SK-N-SH (cell line): ENCODE results near the gene DLL1. TPM values are rescaled to one million over a fixed set of nuclear protein-coding genes. Genes with fewer than 3 reads are reported as not detected.

Source experiments
- CTCF ChIA-PET: fragments of 300-600, 350-600 bp; formaldehyde crosslinking; extraction: SDS; loops from one replicate; lab custom pipeline; 2021; lab: Yijun Ruan, JAX
- POLR2A ChIA-PET: fragments of 350-600 bp; sonication (Branson Sonifier 250); formaldehyde crosslinking; extraction: SDS; loops from one replicate; lab custom pipeline; 2020; ENCODE audit warnings: antibody characterized with exemption, inconsistent platforms; lab: Yijun Ruan, JAX
- DNase-seq: peaks from one replicate; pipeline ENCODE4 v3.0.0; 2012
- H2AFZ ChIP-seq: fragments of 200-600 bp; sonication (generic); 2 replicates; pipeline ENCODE4 v1.8.1; 2016; ENCODE audit warnings: antibody characterized with exemption, mild to moderate bottlenecking, low read depth
- H3F3A ChIP-seq: fragments of 200-600 bp; sonication (generic); replicated peaks from 2 replicates; pipeline ENCODE3; 2016; ENCODE audit warnings: antibody characterized with exemption, mild to moderate bottlenecking; ENCODE audit not compliant: insufficient read depth
- H3K27ac ChIP-seq, 2 experiments: fragments of 200-500 bp in 1 of 2; fragments of 200-600 bp in 1 of 2; sonication (Bioruptor generic) in 1 of 2; sonication (generic), shearing (Covaris generic) in 1 of 2; 2 replicates each; pipeline versions ENCODE4 v1.5.1 to v1.6.1; 2014 to 2016; ENCODE audit warnings: low read depth in 2 of 2, inconsistent platforms in 1 of 2, low read length in 1 of 2, mild to moderate bottlenecking in 1 of 2, mixed read lengths in 1 of 2
- H3K27me3 ChIP-seq: fragments of 200-600 bp; sonication (generic), shearing (Covaris generic); 2 replicates; pipeline ENCODE4 v1.6.1; 2016; ENCODE audit warnings: mixed run types; ENCODE audit not compliant: insufficient read depth
- H3K36me3 ChIP-seq, 2 experiments: fragments of 200-500 bp in 1 of 2; fragments of 200-600 bp in 1 of 2; sonication (Bioruptor generic) in 1 of 2; sonication (generic) in 1 of 2; replicated peaks in 1 of 2; 2 replicates each; pipeline versions ENCODE3 to v1.5.1; 2014 to 2016; ENCODE audit warnings: low read length in 1 of 2, mild to moderate bottlenecking in 1 of 2; ENCODE audit not compliant: insufficient read depth in 2 of 2, control insufficient read depth in 1 of 2
- H3K4me1 ChIP-seq, 2 experiments: fragments of 200-500 bp in 1 of 2; fragments of 200-600 bp in 1 of 2; sonication (Bioruptor generic) in 1 of 2; sonication (generic), shearing (Covaris generic) in 1 of 2; 2 replicates each; pipeline versions ENCODE4 v1.5.1 to v1.6.1; 2014 to 2016; ENCODE audit warnings: low read depth in 1 of 2, low read length in 1 of 2, mixed run types in 1 of 2; ENCODE audit not compliant: insufficient read depth in 2 of 2, control insufficient read depth in 1 of 2
- H3K4me2 ChIP-seq: fragments of 200-600 bp; sonication (generic), shearing (Covaris generic); 2 replicates; pipeline ENCODE4 v1.6.1; 2017; ENCODE audit warnings: mixed run types
- H3K4me3 ChIP-seq, 2 experiments: fragments of 200-500 bp in 1 of 2; fragments of 200-600 bp in 1 of 2; sonication (Bioruptor generic) in 1 of 2; sonication (generic), shearing (Covaris generic) in 1 of 2; 2 replicates each; pipeline versions ENCODE4 v1.5.1 to v1.8.1; 2014 to 2016; ENCODE audit warnings: low read depth in 2 of 2, inconsistent platforms in 1 of 2, low read length in 1 of 2, mild to moderate bottlenecking in 1 of 2, mixed read lengths in 1 of 2, moderate library complexity in 1 of 2
- H3K79me2 ChIP-seq: fragments of 200-600 bp; sonication (generic); 2 replicates; pipeline ENCODE4 v1.8.1; 2017; ENCODE audit warnings: mild to moderate bottlenecking; ENCODE audit not compliant: insufficient read depth
- H3K9ac ChIP-seq: fragments of 200-600 bp; sonication (generic); 2 replicates; pipeline ENCODE4 v1.6.1; 2017; ENCODE audit warnings: mixed run types
- H3K9me2 ChIP-seq: fragments of 200-600 bp; sonication (generic); 2 replicates; pipeline ENCODE4 v1.6.1; 2017; ENCODE audit warnings: mixed run types
- H3K9me3 ChIP-seq: fragments of 200-600 bp; sonication (generic); 2 replicates; pipeline ENCODE4 v1.6.1; 2017; ENCODE audit warnings: mixed run types, mild to moderate bottlenecking, moderate library complexity
- H4K20me1 ChIP-seq: fragments of 200-600 bp; sonication (generic); 2 replicates; pipeline ENCODE4 v1.6.1; 2017; ENCODE audit warnings: mild to moderate bottlenecking, mixed run types; ENCODE audit not compliant: insufficient read depth
- CHD2 ChIP-seq: fragments of 150-350 bp; IDR thresholded peaks from 2 replicates; pipeline ENCODE4 v1.6.1; 2018; ENCODE audit warnings: low read length; ENCODE audit not compliant: partially characterized antibody
- EP300 ChIP-seq, 2 experiments: IDR thresholded peaks; 2 replicates each; pipeline versions ENCODE4 v1.4.0 to v1.6.1; 2012; ENCODE audit warnings: borderline replicate concordance in 1 of 2, low read depth in 1 of 2, low read length in 1 of 2
- FOSL2 ChIP-seq: IDR thresholded peaks from 2 replicates; pipeline ENCODE4 v1.4.0; 2012; ENCODE audit warnings: low read depth, mild to moderate bottlenecking, moderate library complexity, borderline replicate concordance
- FOXJ3 ChIP-seq: sonication (generic); formaldehyde crosslinking; IDR thresholded peaks from 2 replicates; pipeline ENCODE4 v1.5.1; 2020; ENCODE audit warnings: mild to moderate bottlenecking, missing genetic modification reagents
- GABPA ChIP-seq: IDR thresholded peaks from 2 replicates; pipeline ENCODE4 v1.4.0; 2012; ENCODE audit warnings: low read depth, mild to moderate bottlenecking
- GATA2 ChIP-seq: sonication (generic); formaldehyde crosslinking; IDR thresholded peaks from 2 replicates; pipeline ENCODE4 v1.5.0; 2020; ENCODE audit warnings: mild to moderate bottlenecking, missing genetic modification reagents
- JUND ChIP-seq: IDR thresholded peaks from 2 replicates; pipeline ENCODE4 v1.4.0; 2012
- MAX ChIP-seq: IDR thresholded peaks from 2 replicates; pipeline ENCODE4 v1.4.0; 2012; ENCODE audit warnings: low read depth
- PBX3 ChIP-seq: IDR thresholded peaks from 2 replicates; pipeline ENCODE4; 2012
- POLR2AphosphoS5 ChIP-seq: IDR thresholded peaks from 2 replicates; pipeline ENCODE4 v1.6.1; 2012; ENCODE audit warnings: low read depth, low read length
- REST ChIP-seq: IDR thresholded peaks from 2 replicates; pipeline ENCODE4 v1.6.1; 2012; ENCODE audit warnings: mild to moderate bottlenecking, low read depth, low read length, moderate library complexity
- RFX5 ChIP-seq: IDR thresholded peaks from 2 replicates; pipeline ENCODE4 v1.6.1; 2012; ENCODE audit warnings: mild to moderate bottlenecking, improper control_type of control experiment, low read length
- SIN3A ChIP-seq: IDR thresholded peaks from 2 replicates; pipeline ENCODE4 v1.6.1; 2012; ENCODE audit warnings: low read depth, mild to moderate bottlenecking, low read length, moderate library complexity, borderline replicate concordance
- TCF12 ChIP-seq: IDR thresholded peaks from 2 replicates; pipeline ENCODE4 v1.4.0; 2012
- USF2 ChIP-seq: fragments of 150-350 bp; IDR thresholded peaks from 2 replicates; pipeline ENCODE4 v1.6.1; 2017; ENCODE audit warnings: antibody characterized with exemption, low read length, low read depth, borderline replicate concordance
- YY1 ChIP-seq: IDR thresholded peaks from 2 replicates; pipeline ENCODE4 v1.4.0; 2012; ENCODE audit warnings: low read depth, mild to moderate bottlenecking
- WGBS: methylation state at CpG from one replicate; pipeline ENCODE4 v1.1.6; 2017; ENCODE audit warnings: low lambda C conversion rate; 5-methylcytosine and 5-hydroxymethylcytosine counted together
- polyA plus RNA-seq, 3 experiments: library from polyadenylated mRNA; depleted of rRNA; stranded (reverse); fragments of >200 nt; gene quantifications; 2 replicates each; pipeline ENCODE4 v1.2.3, GENCODE V29; 2012

The DLL1 gene
- polyA plus RNA-seq, 1 of the 3 experiments (the other 2 are of a cell fraction) = 0.25 TPM

GRCh38 chr6:170284866-170285469 is 5.9 kb downstream of the DLL1 start (continued):
- TF ChIP-seq REST (no peak), GATA2 (CRISPR knock-in tag) (no peak), POLR2AphosphoS5 (no peak), PBX3 (no peak)

- WGBS = 58% methylated on average over 7 of the region's 15 CpGs
- H3K9me3 ChIP-seq = no peaks in the 10 kb centered on the region
- no peak for DNase-seq
- H3K79me2 ChIP-seq = no peaks in the 10 kb centered on the region
- H3K4me2 ChIP-seq = no peak overlapping the region
- peaks cover 0 to 17% of the 10 kb centered on the region in 2 experiments; a peak in 2 of 4 replicates for H3K4me1 ChIP-seq
- ChIA-PET POLR2A (no interaction called here), CTCF (interaction anchor here (1.4 to 2.9 kb wide), 2 partner anchors 238 to 452 kb away, joined by 4 to 18 read pairs; no protein-coding TSS in a partner anchor)
- H3K27me3 ChIP-seq = peaks cover 30% of the 10 kb centered on the region; the same call in 1 of the 2 replicates
- TF ChIP-seq JUND (no peak), EP300 (IDR thresholded peaks at IDR 0.05; ENCODE audit: borderline replicate concordance in 1 of 2, low read depth in 1 of 2, low read length in 1 of 2) (no peak), GATA2 (CRISPR knock-in tag) (no peak), SIN3A (no peak), CHD2 (no peak), TCF12 (no peak), YY1 (no peak), PBX3 (no peak), USF2 (no peak), FOSL2 (no peak), MAX (no peak), GABPA (no peak), FOXJ3 (no peak), RFX5 (no peak)
- H3K27ac ChIP-seq = no peak overlapping the region
- no peak overlapping the region for H3K9ac ChIP-seq
- H3K9me2 ChIP-seq = no peaks in the 10 kb centered on the region
- H3K36me3 ChIP-seq = no peaks in the 10 kb centered on the region
- H2AFZ ChIP-seq = no peak overlapping the region
- H3F3A ChIP-seq = no peaks in the 10 kb centered on the region
- no peak overlapping the region for H3K4me3 ChIP-seq
- no peaks in the 10 kb centered on the region for H4K20me1 ChIP-seq
Observed at GRCh38 chr6:170284126-170284773, 6.6 kb downstream of the DLL1 start.
